Fibroblast of lung (primary cell): ENCODE measurements around the gene LRRC39.

Experiments used
- EZH2 ChIP-seq: IDR thresholded peaks from 2 replicates; pipeline ENCODE4 v1.5.1; 2012; ENCODE audit warnings: low read length, control low read depth, mild to moderate bottlenecking; ENCODE audit errors: missing control alignments
- TF ChIP-seq, protein P1 (sequence below), 2 donors: IDR thresholded peaks in 1 of 2; conservative IDR thresholded peaks in 1 of 2; 1 replicate in 1 of 2; 2 replicates in 1 of 2; pipeline ENCODE4 v1.5.1; 2011 to 2012; ENCODE audit warnings: low read length in 2 of 2, control low read depth in 1 of 2, inconsistent platforms in 1 of 2, low read depth in 1 of 2, mild to moderate bottlenecking in 1 of 2

DNA sequence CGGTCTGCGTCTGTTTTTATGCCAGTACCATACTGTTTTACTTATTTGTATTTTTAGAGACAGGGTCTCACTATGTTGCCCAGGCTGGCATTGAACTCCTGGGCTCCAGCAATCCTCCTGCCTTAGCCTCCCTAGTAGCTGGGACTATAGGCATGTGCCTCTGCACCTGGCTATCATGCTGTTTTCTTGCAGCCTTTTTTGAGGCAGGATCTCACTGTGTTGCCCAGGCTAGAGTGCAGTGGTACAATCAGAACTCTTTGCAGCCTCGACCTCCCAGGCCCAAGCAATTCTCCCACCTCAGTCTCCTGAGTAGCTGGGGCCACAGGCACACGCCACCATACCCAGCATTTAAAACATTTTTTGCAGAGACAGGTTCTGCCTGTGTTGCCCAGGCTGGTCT lies 5.3 kb upstream of the LRRC39 start:
- TF ChIP-seq, protein P1, sequence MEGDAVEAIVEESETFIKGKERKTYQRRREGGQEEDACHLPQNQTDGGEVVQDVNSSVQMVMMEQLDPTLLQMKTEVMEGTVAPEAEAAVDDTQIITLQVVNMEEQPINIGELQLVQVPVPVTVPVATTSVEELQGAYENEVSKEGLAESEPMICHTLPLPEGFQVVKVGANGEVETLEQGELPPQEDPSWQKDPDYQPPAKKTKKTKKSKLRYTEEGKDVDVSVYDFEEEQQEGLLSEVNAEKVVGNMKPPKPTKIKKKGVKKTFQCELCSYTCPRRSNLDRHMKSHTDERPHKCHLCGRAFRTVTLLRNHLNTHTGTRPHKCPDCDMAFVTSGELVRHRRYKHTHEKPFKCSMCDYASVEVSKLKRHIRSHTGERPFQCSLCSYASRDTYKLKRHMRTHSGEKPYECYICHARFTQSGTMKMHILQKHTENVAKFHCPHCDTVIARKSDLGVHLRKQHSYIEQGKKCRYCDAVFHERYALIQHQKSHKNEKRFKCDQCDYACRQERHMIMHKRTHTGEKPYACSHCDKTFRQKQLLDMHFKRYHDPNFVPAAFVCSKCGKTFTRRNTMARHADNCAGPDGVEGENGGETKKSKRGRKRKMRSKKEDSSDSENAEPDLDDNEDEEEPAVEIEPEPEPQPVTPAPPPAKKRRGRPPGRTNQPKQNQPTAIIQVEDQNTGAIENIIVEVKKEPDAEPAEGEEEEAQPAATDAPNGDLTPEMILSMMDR (conservative IDR thresholded peaks at IDR 0.05 in 1 of 2, IDR thresholded peaks at IDR 0.05 in 1 of 2; ENCODE audit: low read depth in 1 of 2, low read length in 2 of 2) = no peak
- TF ChIP-seq EZH2 = no peak
